Fibroblast of skin of right quadriceps (primary cell): ENCODE measurements around the gene PCDHB12.
"Not testable (repeated sequence)": the region's sequence is repeated elsewhere in the genome, so short reads cannot be mapped to it uniquely, and the experiment has no call there.

Experiments
- DNase-seq: peaks from one replicate; pipeline ENCODE4 v3.0.0-alpha.2; 2013

Gene PCDHB12

GRCh38 chr5:141210849-141211248 is 2.3 kb downstream of the PCDHB12 start:
- DNase-seq, result not testable (repeated sequence)

- DNase-seq, result not testable (repeated sequence)
These were observed 5.3 kb downstream of the PCDHB12 start, which contains the start of gene PCDHB13 for GRCh38 chr5:141213656-141214339. TSS of gene PCDHB13 (plus strand) at chr5:141213919. CDS start at chr5:141214124, 205 bp downstream.

GRCh38 chr5:141214583-141214982 is 6.1 kb downstream of the PCDHB12 start:
- DNase-seq, result not testable (repeated sequence)

GRCh38 chr5:141215504-141215903 is 7.0 kb downstream of the PCDHB12 start:
- not testable (repeated sequence) for DNase-seq

GRCh38 chr5:141216035-141216434 is 7.5 kb downstream of the PCDHB12 start:
- DNase-seq, result not testable (repeated sequence)

GRCh38 chr5:141223112-141223783 is 14.7 kb downstream of the PCDHB12 start, which contains the start of gene PCDHB14:
TSS of gene PCDHB14 (plus strand) at chr5:141223343. CDS start at chr5:141223506, 163 bp downstream.
- DNase-seq, result no peak

- not testable (repeated sequence) for DNase-seq
These were observed 16.3 kb downstream of the PCDHB12 start for GRCh38 chr5:141224844-141225243.

GRCh38 chr5:141225421-141225820 is 16.9 kb downstream of the PCDHB12 start:
- not testable (repeated sequence) for DNase-seq

GRCh38 chr5:141234109-141234667 is 25.7 kb downstream of the PCDHB12 start:
- no peak for DNase-seq

GRCh38 chr5:141235922-141236321 is 27.4 kb downstream of the PCDHB12 start:
- DNase-seq, result not testable (repeated sequence)

GRCh38 chr5:141236516-141237313 is 28.2 kb downstream of the PCDHB12 start:
- DNase-seq, result no peak

- no peak for DNase-seq
These were observed 33.0 kb downstream of the PCDHB12 start for GRCh38 chr5:141241496-141241895.

GRCh38 chr5:141245250-141245717 is 36.8 kb downstream of the PCDHB12 start, which contains the start of gene PCDHB15:
TSS of gene PCDHB15 (plus strand) at chr5:141245395. CDS start at chr5:141245579, 184 bp downstream.
- no peak for DNase-seq

GRCh38 chr5:141246971-141247370 is 38.5 kb downstream of the PCDHB12 start:
- not testable (repeated sequence) for DNase-seq

GRCh38 chr5:141247434-141247833 is 38.9 kb downstream of the PCDHB12 start:
- not testable (repeated sequence) for DNase-seq

- DNase-seq, result no peak
These were observed 42.1 kb downstream of the PCDHB12 start for GRCh38 chr5:141250576-141250975.

- no peak for DNase-seq
These were observed 49.9 kb downstream of the PCDHB12 start for GRCh38 chr5:141258464-141258863.

GRCh38 chr5:141258948-141259347 is 50.4 kb downstream of the PCDHB12 start:
- DNase-seq, result no peak

GRCh38 chr5:141260458-141261237 is 52.1 kb downstream of the PCDHB12 start:
- no peak for DNase-seq

- no peak for DNase-seq
These were observed 52.7 kb downstream of the PCDHB12 start for GRCh38 chr5:141261238-141261546.
